GM19099 (cell line): Measurements from ENCODE around the gene PPP1CB.

Experiments
- POLR2A ChIP-seq: IDR thresholded peaks from 3 replicates; pipeline ENCODE4 v1.6.1; 2011; ENCODE audit warnings: low read depth; ENCODE audit not compliant: insufficient read length; ENCODE audit errors: extremely low read depth

Gene PPP1CB

GRCh38 chr2:28796620-28797019 is 45.0 kb downstream of the PPP1CB start:
- no peak for TF ChIP-seq POLR2A

GRCh38 chr2:28801726-28802125 is 50.1 kb downstream of the PPP1CB start:
- TF ChIP-seq POLR2A, result no peak

GRCh38 chr2:28802975-28803429 is 51.4 kb downstream of the PPP1CB start:
- no peak for TF ChIP-seq POLR2A

- TF ChIP-seq POLR2A, result no peak
These were observed 58.3 kb downstream of the PPP1CB start for GRCh38 chr2:28809927-28810326.

- TF ChIP-seq POLR2A, result peak; percentile 20
These were observed 59.0 kb downstream of the PPP1CB start, which contains the start of gene SPDYA for GRCh38 chr2:28810384-28811285. SPDYA (plus strand) TSS chr2:28810834; CDS start chr2:28816015, 5,181 bp downstream.

GRCh38 chr2:28818053-28818452 is 66.4 kb downstream of the PPP1CB start:
- TF ChIP-seq POLR2A, result no peak

- TF ChIP-seq POLR2A, result no peak
These were observed 69.8 kb downstream of the PPP1CB start for GRCh38 chr2:28821295-28821958.

- no peak for TF ChIP-seq POLR2A
These were observed 70.4 kb downstream of the PPP1CB start for GRCh38 chr2:28822036-28822435.

- TF ChIP-seq POLR2A, result no peak
These were observed 72.6 kb downstream of the PPP1CB start for GRCh38 chr2:28824207-28824606.

- no peak for TF ChIP-seq POLR2A
These were observed 73.2 kb downstream of the PPP1CB start for GRCh38 chr2:28824870-28825269.

GRCh38 chr2:28828382-28828781 is 76.8 kb downstream of the PPP1CB start:
- no peak for TF ChIP-seq POLR2A

GRCh38 chr2:28833740-28834470 is 82.3 kb downstream of the PPP1CB start:
- no peak for TF ChIP-seq POLR2A

GRCh38 chr2:28835781-28836180 is 84.2 kb downstream of the PPP1CB start:
- no peak for TF ChIP-seq POLR2A

- no peak for TF ChIP-seq POLR2A
These were observed 87.3 kb downstream of the PPP1CB start for GRCh38 chr2:28838971-28839370.

GRCh38 chr2:28842042-28842441 is 90.4 kb downstream of the PPP1CB start:
- no peak for TF ChIP-seq POLR2A
